ENCODE measurements around the gene DMC1. TPM values are rescaled to one million over a fixed set of nuclear protein-coding genes. Genes with fewer than 3 reads are reported as not detected.
A peak's percentile ranks its signal among the peaks of the same experiment; 100 is the strongest.

Gene DMC1
- total RNA-seq, 1 donor from 2014 or later = 0.20 TPM

- intact Hi-C loops (cut with micrococcal nuclease) = loop anchor here (5.0 kb wide), 1 partner anchor 66 kb away; the partner anchor contains the start of gene DMC1
- peak; percentile 94 for DNase-seq
- peak; percentile 85 for ATAC-seq
These were observed 63.6 kb downstream of the DMC1 start, which contains the start of gene DDX17 for GRCh38 chr22:38506118-38506962. Gene DDX17, minus strand, starts transcription at chr22:38506311.

GRCh38 chr22:38505541-38506117 lies 64.4 kb downstream of the DMC1 start:
- DNase-seq (peak; percentile 93), ATAC-seq (peak; percentile 87)
- intact Hi-C loops (cut with micrococcal nuclease) = loop anchor here (5.0 kb wide), 1 partner anchor 67 kb away; the partner anchor contains the start of gene DMC1

GRCh38 chr22:38504731-38505540 lies 65.0 kb downstream of the DMC1 start:
- ATAC-seq = peak; percentile 22
- DNase-seq = peak; percentile 58
- intact Hi-C loops (cut with micrococcal nuclease) = loop anchor here (5.0 kb wide), 1 partner anchor 67 kb away; the partner anchor contains the start of gene DMC1

- DNase-seq (no peak), ATAC-seq (no peak)
- intact Hi-C loops (cut with micrococcal nuclease) = no loop called here
These were observed 67.0 kb downstream of the DMC1 start for GRCh38 chr22:38503021-38503420.

- intact Hi-C loops (cut with micrococcal nuclease) = no loop called here
- ATAC-seq = no peak
These were observed 67.9 kb downstream of the DMC1 start for GRCh38 chr22:38501797-38502672.

GRCh38 chr22:38497869-38498268 lies 72.1 kb downstream of the DMC1 start:
- intact Hi-C loops (cut with micrococcal nuclease) = no loop called here

More at GRCh38 chr22:38501797-38502672, 67.9 kb downstream of the DMC1 start:
- DNase-seq = no peak

GRCh38 chr22:38494939-38495338 lies 75.0 kb downstream of the DMC1 start:
- ATAC-seq (no peak), DNase-seq (no peak)
- intact Hi-C loops (cut with micrococcal nuclease) = no loop called here

More at GRCh38 chr22:38497869-38498268, 72.1 kb downstream of the DMC1 start:
- ATAC-seq = no peak
- no peak for DNase-seq

- ATAC-seq = no peak
- intact Hi-C loops (cut with micrococcal nuclease) = no loop called here
- DNase-seq = no peak
These were observed 75.5 kb downstream of the DMC1 start for GRCh38 chr22:38494498-38494897.

GRCh38 chr22:38491707-38492348 lies 78.2 kb downstream of the DMC1 start:
- ATAC-seq = no peak
- intact Hi-C loops (cut with micrococcal nuclease) = no loop called here
- DNase-seq = no peak

- intact Hi-C loops (cut with micrococcal nuclease) = no loop called here
- peak; percentile 88 for ATAC-seq
- DNase-seq = no peak
These were observed 79.1 kb downstream of the DMC1 start for GRCh38 chr22:38490915-38491314.

GRCh38 chr22:38490475-38490874 lies 79.5 kb downstream of the DMC1 start:
- intact Hi-C loops (cut with micrococcal nuclease) = no loop called here
- DNase-seq (no peak), ATAC-seq (peak; percentile 13)

- no peak for ATAC-seq
- intact Hi-C loops (cut with micrococcal nuclease) = no loop called here
- no peak for DNase-seq
These were observed 80.3 kb downstream of the DMC1 start for GRCh38 chr22:38489561-38490145.

GRCh38 chr22:38489142-38489541 lies 80.8 kb downstream of the DMC1 start:
- DNase-seq = no peak
- no peak for ATAC-seq
- intact Hi-C loops (cut with micrococcal nuclease) = no loop called here

- intact Hi-C loops (cut with micrococcal nuclease) = no loop called here
These were observed 82.0 kb downstream of the DMC1 start for GRCh38 chr22:38487946-38488345.

GRCh38 chr22:38485783-38486182 lies 84.2 kb downstream of the DMC1 start:
- intact Hi-C loops (cut with micrococcal nuclease) = no loop called here
- DNase-seq = no peak
- ATAC-seq = peak; percentile 38

More at GRCh38 chr22:38487946-38488345, 82.0 kb downstream of the DMC1 start:
- DNase-seq (no peak), ATAC-seq (no peak)

GRCh38 chr22:38484244-38484643 lies 85.7 kb downstream of the DMC1 start:
- intact Hi-C loops (cut with micrococcal nuclease) = no loop called here
- ATAC-seq (no peak), DNase-seq (no peak)

GRCh38 chr22:38482662-38483308 lies 87.2 kb downstream of the DMC1 start:
- ATAC-seq = no peak
- no peak for DNase-seq
- intact Hi-C loops (cut with micrococcal nuclease) = no loop called here

Data from left ventricle myocardium superior (tissue), 1 donor.